Measurements from ENCODE around the gene SUGCT.

GRCh38 chr7:40808378-40808942, 673.7 kb downstream of the SUGCT start:
- TF ChIP-seq CTCF (IDR thresholded peaks at IDR 0.05) (no peak), POLR2AphosphoS5 (IDR thresholded peaks at IDR 0.05) (no peak), POLR2A (IDR thresholded peaks at IDR 0.05) (no peak)
